ENCODE data around the gene LRRTM4.
"Not testable (repeated sequence)": the region's sequence is repeated elsewhere in the genome, so short reads cannot be mapped to it uniquely, and the experiment has no call there.

LRRTM4 gene

DNA sequence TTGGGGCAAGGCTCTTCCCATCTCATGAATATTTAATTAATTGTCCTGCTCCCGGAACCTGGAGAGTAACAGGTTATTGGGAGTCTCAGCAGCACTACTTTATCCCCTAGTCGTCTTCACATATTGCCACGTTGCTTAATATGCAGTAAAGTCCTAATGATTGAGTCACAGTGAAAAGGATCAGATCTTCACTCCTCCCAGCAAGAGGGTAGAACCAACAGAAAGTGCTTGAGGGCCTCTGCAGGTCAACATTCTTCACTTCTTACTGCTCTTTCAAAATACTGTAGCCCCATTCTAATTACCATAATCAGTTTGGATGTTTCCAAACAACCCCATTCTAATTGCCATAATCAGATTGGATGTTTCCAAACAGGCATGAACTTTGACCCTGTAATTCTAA is 801.0 kb downstream of the LRRTM4 start:
- DNase-seq, result no peak

DNA sequence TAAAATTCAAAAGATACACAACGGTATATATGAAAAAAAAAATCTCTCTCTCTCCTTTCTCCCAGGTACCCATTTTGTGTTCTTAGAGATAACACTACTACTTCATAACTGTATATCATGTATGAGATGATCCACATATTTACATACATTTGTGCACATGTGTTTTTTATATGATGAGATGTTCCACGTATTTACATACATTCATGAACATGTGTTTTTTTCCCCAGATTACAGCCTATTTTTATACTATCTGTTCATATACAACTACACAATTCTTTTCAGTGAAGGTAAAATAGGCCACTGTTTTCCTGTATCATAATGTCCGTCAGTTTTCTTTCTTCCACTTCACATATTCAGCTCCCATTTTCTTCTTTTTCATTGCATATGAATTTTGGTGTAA is 808.9 kb downstream of the LRRTM4 start:
- no peak for DNase-seq

DNA sequence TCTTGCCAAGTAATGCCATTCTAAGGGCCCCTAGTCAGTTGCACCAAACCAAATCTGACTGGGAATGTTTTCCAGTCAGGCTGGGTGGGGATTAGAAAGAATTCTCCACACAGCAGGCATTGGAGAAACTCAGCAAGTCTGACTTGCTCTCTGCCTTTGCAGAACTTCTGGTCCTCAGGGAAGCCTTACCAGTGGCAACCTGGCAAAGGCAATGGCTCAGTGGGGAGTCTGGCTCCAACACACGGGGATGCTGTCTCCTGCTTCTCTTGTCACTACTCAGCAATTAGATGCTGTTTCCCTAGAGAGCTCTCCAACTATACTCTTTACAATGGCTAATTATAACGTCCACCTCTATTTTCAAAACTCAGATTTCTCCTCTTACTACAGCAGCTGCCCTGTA is 810.7 kb downstream of the LRRTM4 start:
- no peak for DNase-seq

DNA sequence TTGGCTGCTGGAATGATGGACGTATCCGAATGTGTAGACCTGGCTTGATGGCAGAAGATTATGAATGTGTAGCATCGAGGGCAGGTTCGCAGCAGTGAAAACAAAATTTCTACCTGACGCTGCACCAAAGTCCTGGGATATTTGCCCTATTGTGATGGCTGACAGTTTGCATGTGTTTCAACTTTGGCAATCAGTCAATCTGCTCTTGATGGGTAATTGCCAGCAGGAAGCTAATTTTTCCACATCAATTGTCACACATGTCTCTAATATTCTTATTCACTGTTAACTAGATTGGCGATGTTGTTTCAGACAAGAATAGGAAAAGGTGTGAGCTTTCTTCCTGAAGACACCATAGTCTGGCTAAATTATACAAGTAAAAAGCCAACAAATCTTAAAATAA is 821.3 kb downstream of the LRRTM4 start:
- DNase-seq, result no peak

DNA sequence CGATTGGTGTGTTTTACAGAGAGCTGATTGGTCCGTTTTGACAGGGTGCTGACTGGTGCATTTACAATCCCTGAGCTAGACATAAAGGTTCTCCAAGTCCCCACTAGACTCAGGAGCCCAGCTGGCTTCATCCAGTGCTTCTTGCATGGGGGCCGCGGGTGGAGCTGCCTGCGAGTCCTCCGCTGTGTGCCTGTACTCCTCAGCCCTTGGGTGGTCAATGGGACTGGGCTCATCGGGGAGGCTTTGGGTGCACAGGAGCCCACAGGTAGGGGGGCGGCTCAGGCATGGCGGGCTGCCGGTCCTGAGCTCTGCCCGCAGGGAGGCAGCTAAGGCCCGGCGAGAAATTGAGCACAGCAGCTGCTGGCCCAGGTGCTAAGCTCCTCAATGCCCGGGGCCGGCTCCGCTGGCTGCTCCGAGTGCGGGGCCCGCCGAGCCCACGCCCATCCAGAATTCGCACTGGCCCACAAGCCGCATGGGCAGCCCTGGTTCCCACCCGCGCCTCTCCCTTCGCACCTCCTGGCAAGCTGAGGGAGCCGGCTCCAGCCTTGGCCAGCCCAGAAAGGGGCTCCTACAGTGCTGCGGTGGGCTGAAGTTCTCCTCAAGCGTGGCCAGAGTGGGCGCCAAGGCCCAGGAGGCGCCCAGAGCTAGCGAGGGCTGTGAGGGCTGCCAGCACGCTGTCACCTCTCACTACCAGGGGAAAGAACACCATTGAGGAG is 824.0 kb downstream of the LRRTM4 start:
- DNase-seq, result not testable (repeated sequence)

Measured in inflammatory macrophage (primary cell).